RPMI8226 (cell line): ENCODE data around the gene NAA25.
"Not testable (repeated sequence)": the region's sequence is repeated elsewhere in the genome, so short reads cannot be mapped to it uniquely, and the experiment has no call there.

Experiments
- DNase-seq: peaks from one replicate; pipeline ENCODE4 v3.0.0-alpha.2; 2015

NAA25 gene

GRCh38 chr12:112007945-112008344 is 100.6 kb downstream of the NAA25 start:
- peak; percentile 61 for DNase-seq

- no peak for DNase-seq
Measured at GRCh38 chr12:112005419-112006395, 102.9 kb downstream of the NAA25 start.

DNA sequence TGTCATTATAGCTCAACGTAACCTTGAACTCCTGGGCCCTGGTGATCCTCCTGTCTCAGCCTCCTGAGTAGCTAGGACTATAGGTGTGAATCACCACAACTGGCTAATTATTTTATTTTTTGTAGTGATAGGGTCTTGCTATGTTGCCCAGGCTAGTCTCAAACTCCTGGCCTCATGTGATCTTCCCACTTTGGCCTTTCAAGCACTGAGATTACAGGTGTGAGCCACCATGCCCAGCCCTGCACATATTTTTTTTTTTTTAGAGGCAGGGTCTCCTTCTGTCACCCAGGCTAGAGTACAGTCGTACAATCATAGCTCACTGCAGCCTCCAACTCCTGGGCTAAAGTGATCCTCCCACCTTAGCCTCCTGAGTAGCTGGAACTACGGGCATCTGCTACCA is 104.5 kb downstream of the NAA25 start:
- DNase-seq: no peak

DNA sequence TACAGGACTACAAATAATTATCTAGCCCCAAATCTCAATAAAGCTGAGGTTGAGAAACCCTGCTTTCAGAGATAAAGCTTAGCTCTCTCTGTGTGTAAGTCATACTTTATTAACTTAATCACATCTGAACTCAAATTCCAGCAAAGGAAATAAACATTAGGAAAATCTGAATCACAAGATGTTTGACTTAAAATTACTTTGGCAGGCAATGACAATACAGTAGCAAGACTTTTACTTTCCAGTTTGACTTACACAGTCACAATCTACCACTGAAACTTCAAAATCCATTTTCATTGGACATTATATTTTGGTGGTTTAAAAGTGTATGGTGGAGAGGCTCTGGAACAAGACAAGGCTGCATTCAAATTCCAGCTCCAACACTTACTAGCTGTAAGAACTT is 107.0 kb downstream of the NAA25 start:
- no peak for DNase-seq

DNA sequence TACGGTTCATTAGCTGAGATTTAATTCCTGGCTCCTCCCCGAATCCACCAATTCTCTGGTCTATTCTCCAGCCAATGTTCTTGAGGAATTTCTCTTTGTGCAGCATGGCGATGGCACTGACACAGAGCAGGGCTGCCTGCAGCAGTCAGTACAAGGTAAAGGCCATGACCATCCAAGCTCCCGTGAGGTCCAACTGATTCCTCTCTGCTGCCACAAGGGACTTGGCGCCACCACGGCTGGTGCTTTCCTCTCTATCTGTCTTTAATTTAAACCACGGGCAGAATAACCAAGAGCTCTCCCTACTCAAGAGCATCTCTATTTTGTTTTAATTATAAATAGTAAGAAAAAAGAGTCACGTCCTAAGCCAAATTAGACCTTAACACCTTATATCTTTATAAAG is 107.8 kb downstream of the NAA25 start:
- no peak for DNase-seq

DNA sequence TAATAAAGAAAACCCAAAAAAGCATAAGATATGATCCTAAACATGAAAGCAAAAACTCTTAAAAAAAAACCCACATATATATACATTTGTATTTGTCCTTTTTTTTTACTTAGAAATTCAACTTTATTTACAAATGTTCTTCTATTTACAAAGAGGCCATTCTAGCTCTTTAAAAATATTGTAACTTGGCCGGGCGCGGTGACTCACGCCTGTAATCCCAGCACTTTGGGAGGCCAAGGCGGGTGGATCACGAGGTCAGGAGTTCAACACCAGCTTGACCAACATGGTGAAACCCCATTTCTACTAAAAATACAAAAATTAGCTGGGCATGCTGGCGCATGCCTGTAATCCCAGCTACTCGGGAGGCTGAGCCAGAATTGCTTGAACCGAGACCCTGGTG is 109.5 kb downstream of the NAA25 start:
- not testable (repeated sequence) for DNase-seq

DNA sequence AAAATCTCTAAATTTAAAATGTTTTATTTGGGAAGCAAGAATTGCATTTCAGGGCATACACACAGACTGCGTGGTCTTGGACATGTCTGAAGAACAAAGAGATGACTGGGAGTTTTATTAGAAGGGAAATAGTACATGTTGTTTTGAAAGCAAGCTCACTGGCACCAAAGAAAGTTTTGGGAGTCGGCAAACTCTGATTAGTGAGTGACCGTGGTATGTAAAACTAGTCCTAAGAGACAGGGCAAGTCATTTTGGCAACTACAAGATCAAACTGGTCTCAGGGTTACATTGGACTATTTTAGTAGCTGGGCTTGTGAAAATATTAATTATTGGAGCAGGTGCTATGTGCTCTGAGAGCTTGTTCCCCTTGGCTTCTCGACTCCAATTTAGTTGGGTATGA is 110.6 kb downstream of the NAA25 start:
- no peak for DNase-seq

- DNase-seq: peak; percentile 37
Measured at GRCh38 chr12:111997300-111997699, 111.3 kb downstream of the NAA25 start.

GRCh38 chr12:111995782-111996480 is 112.7 kb downstream of the NAA25 start:
- DNase-seq: no peak

- DNase-seq: peak; percentile 85
Measured at GRCh38 chr12:111994211-111995111, 114.1 kb downstream of the NAA25 start.

DNA sequence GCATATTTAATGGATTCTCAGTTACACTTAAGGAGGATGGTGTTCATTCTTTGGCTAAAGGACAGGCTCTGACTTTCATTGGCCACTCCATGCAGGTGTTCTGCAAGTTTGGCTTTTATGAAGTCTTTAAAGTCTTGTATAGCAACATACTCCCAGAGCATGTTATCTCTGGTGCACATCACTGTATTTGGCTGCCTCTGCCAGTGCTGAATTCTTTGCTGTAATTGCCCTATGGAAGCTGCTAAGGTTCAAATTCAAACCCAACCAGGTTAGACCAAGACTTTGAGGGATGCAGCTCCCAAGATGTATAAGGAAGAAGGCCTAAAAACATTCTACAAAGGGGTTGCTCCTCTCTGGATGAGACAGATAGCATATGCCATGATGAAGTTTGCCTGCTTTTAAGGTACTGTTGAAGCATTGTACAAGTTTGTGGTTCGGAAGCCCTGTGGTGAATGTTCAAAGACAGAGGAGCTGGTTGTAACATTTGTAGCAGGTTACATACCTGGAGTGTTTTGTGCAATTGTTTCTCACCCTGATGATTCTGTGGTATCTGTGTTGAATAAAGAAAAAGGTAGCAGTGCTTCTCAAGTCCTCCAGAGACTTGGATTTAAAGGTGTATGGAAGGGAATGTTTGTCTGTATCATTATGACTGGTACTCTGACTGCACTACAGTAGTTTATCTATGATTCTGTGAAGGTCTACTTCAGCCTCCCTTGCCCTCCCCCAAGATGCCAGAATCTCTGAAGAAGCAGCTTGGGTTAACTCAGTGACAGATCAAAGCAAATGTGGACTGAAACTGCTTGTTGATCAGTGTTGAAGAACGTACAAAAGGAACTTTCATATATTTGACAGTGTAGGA is 115.1 kb downstream of the NAA25 start:
- DNase-seq: peak; percentile 41

- no peak for DNase-seq
Measured at GRCh38 chr12:111992464-111992863, 116.1 kb downstream of the NAA25 start.

DNA sequence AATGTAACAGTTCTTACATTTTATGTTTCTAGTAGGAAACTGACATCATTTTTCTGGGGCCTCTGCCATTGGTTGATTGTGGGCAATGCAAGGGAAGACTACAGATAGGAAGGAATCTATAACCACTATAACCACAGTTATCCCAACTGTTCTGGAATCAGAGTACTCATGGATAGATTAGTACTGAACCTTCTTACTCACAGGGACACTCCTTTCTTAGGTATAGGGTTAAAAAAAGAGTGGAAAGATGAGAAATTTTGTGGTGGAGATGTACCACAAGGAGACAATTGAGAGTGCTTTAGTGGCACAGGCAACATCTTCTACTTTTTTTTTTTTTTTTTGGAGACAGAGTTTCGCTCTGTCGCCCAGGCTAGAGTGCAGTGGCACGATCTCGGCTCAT is 116.6 kb downstream of the NAA25 start:
- no peak for DNase-seq

DNA sequence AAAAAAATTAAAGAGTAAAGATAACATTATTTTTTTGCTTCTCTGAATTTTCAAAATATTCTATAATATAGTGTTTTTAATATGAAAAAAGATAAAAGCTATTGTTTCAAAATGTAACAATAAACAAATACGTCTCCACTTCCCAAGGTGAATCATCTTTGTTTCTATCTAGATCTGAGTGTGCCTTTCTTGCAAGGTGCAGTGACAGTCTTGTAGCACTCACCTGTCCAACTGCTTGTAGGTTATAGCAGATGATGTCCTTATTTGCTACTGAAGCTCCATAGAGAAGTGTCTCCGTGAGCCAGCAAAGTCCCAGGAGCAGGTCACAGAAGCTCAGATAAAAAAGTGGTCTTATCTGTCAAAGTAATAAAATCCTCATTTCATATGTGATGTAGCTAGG is 117.0 kb downstream of the NAA25 start:
- DNase-seq: no peak

GRCh38 chr12:111984820-111985219 is 123.8 kb downstream of the NAA25 start:
- DNase-seq: no peak

DNA sequence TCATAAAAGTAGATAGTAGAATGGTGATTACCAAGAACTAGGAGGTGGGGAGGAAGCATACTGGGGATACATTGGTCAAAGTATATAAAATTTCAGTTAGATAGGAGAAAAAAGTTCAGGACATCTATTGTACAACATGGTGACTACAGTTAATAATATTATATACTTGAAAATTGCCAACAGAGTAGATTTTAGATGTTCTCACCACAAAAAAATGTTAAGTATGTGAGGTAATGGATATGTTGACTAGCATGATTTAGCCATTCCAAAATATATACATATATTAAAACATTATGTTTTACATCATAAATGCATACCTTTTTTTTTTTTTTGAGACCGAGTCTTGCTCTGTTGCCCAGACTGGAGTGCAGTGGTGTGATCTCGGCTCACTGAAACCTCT is 126.6 kb downstream of the NAA25 start:
- DNase-seq: no peak

DNA sequence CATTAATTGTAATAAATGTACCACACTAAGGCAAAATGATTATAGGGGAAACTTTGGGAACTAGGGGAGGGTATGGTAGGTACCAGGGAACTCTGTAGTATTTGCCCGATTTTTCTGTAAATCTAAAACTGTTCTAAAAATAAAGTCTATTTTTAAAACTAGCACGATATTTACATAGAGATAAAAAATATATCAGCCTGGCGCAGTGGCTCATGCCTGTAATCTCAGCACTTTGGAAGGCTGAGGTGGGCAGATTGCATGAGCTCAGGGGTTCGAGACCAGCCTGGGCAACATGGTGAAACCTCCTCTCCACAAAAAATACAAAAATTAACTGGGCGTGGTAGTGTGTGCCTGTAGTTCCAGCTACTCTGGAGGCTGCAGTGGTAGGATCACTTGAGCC is 128.0 kb downstream of the NAA25 start:
- no peak for DNase-seq

DNA sequence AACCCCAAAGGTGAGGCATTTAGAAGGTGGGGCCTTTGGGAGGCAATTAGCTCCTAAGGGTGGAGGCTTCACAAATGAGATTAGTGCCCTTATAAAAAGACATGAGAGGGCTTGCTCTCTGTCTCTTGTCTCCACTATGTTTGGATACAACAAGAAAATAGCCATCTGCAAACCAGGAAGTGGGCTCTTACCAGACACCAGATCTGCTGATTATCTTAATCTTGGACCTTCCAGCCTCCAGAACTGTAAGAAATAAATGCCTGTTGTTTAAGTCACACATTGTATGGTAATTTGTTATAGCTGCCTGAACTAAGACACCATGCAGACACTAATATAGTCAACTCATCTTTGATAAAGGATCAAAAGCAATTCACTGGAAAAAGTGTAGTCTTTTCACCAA is 130.0 kb downstream of the NAA25 start:
- DNase-seq: no peak

- DNase-seq: no peak
Measured at GRCh38 chr12:111976860-111977259, 131.7 kb downstream of the NAA25 start.
